H1 (cell line): ENCODE measurements around the gene CAB39L.

Experiments used
- CBX5 ChIP-seq: fragments of 300-800, 300-1000 bp; sonication (generic); IDR thresholded peaks from 2 replicates; pipeline ENCODE4 v1.7.1; 2016; ENCODE audit warnings: antibody characterized with exemption, low read length, low read depth
- EGR1 ChIP-seq: IDR thresholded peaks from 2 replicates; pipeline ENCODE4 v1.6.1; 2011; ENCODE audit warnings: low read depth, low read length, borderline replicate concordance
- EZH2 ChIP-seq: fragments of 200-600 bp; sonication (generic); IDR thresholded peaks from 2 replicates; pipeline ENCODE4 v1.7.1; 2012; ENCODE audit warnings: low read depth, mild to moderate bottlenecking, moderate library complexity, low read length, inconsistent platforms; ENCODE audit not compliant: severe bottlenecking
- GTF2F1 ChIP-seq: IDR thresholded peaks from 2 replicates; pipeline ENCODE4 v1.6.1; 2012; ENCODE audit warnings: low read depth, low read length, improper control_type of control experiment, borderline replicate concordance
- JUND ChIP-seq: IDR thresholded peaks from 2 replicates; pipeline ENCODE4 v1.6.1; 2011; ENCODE audit warnings: mild to moderate bottlenecking, improper control_type of control experiment, low read length
- KDM5A ChIP-seq: fragments of 200-600 bp; IDR thresholded peaks from 2 replicates; pipeline ENCODE4 v1.7.1; 2012; ENCODE audit warnings: mild to moderate bottlenecking, low read length, inconsistent platforms, mixed read lengths
- POLR2A ChIP-seq, 2 experiments: IDR thresholded peaks; 1 replicate in 1 of 2; 2 replicates in 1 of 2; pipeline ENCODE4 v1.6.1; 2011; ENCODE audit warnings: low read depth in 2 of 2, low read length in 2 of 2, mild to moderate bottlenecking in 2 of 2; ENCODE audit errors: control extremely low read depth in 1 of 2
- POLR2AphosphoS5 ChIP-seq: IDR thresholded peaks from 2 replicates; pipeline ENCODE4 v1.6.1; 2011; ENCODE audit warnings: low read depth, low read length
- RNF2 ChIP-seq: fragments of 200-900, 300-1000 bp; sonication (generic); IDR thresholded peaks from 2 replicates; pipeline ENCODE4 v1.7.1; 2016; ENCODE audit warnings: borderline replicate concordance, low read depth, mild to moderate bottlenecking, antibody characterized with exemption, low read length; ENCODE audit not compliant: poor library complexity, severe bottlenecking; ENCODE audit errors: missing control alignments
- SRF ChIP-seq: IDR thresholded peaks from 2 replicates; pipeline ENCODE4 v1.6.1; 2011; ENCODE audit warnings: mild to moderate bottlenecking, low read depth, low read length, moderate library complexity
- TBP ChIP-seq: IDR thresholded peaks from 2 replicates; pipeline ENCODE4 v1.6.1; 2011; ENCODE audit warnings: low read depth, low read length, improper control_type of control experiment
- ZNF274 ChIP-seq: IDR thresholded peaks from 2 replicates; pipeline ENCODE4 v1.7.0; 2012; ENCODE audit warnings: low read length, borderline replicate concordance; ENCODE audit errors: extremely low read depth
- TF ChIP-seq, protein P1 (sequence below), 3 experiments: IDR thresholded peaks; 1 replicate in 2 of 3; 2 replicates in 1 of 3; pipeline versions ENCODE4 v1.5.1 to v1.6.1; 2011; ENCODE audit warnings: low read length in 3 of 3, mild to moderate bottlenecking in 3 of 3, inconsistent platforms in 2 of 3, low read depth in 1 of 3, moderate library complexity in 1 of 3; ENCODE audit not compliant: insufficient read depth in 1 of 3; ENCODE audit errors: control extremely low read depth in 1 of 3
- TF ChIP-seq, protein P2 (sequence below): IDR thresholded peaks from 2 replicates; pipeline ENCODE4 v1.6.1; 2012; ENCODE audit warnings: inconsistent platforms

DNA sequence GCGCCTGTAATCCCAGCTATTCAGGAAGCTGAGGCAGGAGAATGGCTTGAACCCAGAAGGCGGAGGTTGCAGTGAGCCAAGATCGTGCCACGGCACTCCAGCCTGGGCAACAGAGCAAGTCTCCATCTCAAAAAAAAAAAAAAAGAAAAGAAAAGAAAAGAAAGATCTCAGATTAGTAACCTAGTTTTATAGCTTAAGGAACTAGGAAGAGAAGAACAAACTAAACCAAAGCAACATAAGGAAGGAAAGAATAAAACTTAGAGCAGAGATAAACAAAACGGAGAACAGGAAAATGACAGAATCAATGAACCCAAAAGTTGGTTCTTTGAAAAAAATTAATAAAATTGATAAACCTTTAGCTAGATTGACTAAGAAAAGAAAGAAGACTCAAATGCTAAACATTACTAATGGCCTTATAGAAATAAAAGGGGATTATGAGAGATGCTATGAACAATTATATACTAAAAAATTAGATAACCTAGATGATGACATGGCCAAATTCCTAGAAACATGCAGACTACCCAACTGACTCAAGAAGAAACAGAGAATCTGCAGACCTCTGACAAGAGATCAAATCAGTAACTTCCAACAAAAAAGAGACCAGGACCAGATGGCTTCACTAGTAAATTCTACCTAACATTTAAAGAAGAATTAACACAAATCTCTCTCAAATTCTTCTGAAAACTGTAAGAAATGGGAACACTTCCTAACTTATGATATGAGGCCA is 127.9 kb downstream of the CAB39L start:
- TF ChIP-seq EZH2 (no peak), POLR2AphosphoS5 (no peak), ZNF274 (no peak), KDM5A (no peak), JUND (no peak), POLR2A (IDR thresholded peaks at IDR 0.05; ENCODE audit: control extremely low read depth in 1 of 2, low read depth in 2 of 2, low read length in 2 of 2) (no peak), TBP (no peak), RNF2 (no peak), CBX5 (no peak), EGR1 (no peak), SRF (no peak), GTF2F1 (no peak)
- TF ChIP-seq, protein P1, sequence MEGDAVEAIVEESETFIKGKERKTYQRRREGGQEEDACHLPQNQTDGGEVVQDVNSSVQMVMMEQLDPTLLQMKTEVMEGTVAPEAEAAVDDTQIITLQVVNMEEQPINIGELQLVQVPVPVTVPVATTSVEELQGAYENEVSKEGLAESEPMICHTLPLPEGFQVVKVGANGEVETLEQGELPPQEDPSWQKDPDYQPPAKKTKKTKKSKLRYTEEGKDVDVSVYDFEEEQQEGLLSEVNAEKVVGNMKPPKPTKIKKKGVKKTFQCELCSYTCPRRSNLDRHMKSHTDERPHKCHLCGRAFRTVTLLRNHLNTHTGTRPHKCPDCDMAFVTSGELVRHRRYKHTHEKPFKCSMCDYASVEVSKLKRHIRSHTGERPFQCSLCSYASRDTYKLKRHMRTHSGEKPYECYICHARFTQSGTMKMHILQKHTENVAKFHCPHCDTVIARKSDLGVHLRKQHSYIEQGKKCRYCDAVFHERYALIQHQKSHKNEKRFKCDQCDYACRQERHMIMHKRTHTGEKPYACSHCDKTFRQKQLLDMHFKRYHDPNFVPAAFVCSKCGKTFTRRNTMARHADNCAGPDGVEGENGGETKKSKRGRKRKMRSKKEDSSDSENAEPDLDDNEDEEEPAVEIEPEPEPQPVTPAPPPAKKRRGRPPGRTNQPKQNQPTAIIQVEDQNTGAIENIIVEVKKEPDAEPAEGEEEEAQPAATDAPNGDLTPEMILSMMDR (IDR thresholded peaks at IDR 0.05; ENCODE audit: control extremely low read depth in 1 of 3, insufficient read depth in 1 of 3, low read depth in 1 of 3, low read length in 3 of 3): no peak
- TF ChIP-seq, protein P2, sequence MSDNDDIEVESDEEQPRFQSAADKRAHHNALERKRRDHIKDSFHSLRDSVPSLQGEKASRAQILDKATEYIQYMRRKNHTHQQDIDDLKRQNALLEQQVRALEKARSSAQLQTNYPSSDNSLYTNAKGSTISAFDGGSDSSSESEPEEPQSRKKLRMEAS: no peak
